ENCODE measurements around the gene MRPL46. TPM values are rescaled to one million over a fixed set of nuclear protein-coding genes. Genes with fewer than 3 reads are reported as not detected.
"Not testable (repeated sequence)": the region's sequence is repeated elsewhere in the genome, so short reads cannot be mapped to it uniquely, and the experiment has no call there.

The MRPL46 gene
- total RNA-seq, 1 experiment from 2014 or later, result 30.5 TPM

DNA sequence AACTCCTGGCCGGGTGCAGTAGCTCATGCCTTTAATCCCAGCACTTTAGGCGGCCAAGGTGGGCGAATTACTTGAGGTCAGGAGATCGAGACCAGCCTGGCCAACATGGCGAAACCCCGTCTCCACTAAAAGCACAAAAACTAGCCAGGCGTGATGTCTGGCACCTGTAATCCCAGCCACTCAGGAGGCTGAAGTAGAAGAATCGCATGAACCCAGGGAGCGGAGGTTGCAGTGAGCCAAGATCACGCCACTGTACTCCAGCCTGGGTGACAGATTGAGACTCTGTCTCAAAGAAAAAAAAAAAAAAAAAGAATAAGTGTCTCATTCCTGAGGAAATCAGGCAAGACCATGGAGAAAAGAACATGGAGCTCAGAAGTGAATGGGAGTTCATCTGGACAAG lies 1.5 kb upstream of the MRPL46 start:
- H3K27me3 ChIP-seq (ENCODE audit: insufficient read depth, low read length); ATAC-seq; H4K20me1 ChIP-seq (ENCODE audit: insufficient read depth); H2AFZ ChIP-seq (ENCODE audit: low read depth, low read length, poor library complexity, severe bottlenecking); intact Hi-C loops (cut with micrococcal nuclease); BruUV-seq (replicated peaks); H3K9me3 ChIP-seq (ENCODE audit: control insufficient read depth in 1 of 2, insufficient read depth in 1 of 2, low read depth in 1 of 2, low read length in 2 of 2); DNase-seq (ENCODE audit: low read depth, low spot score); H3K9me2 ChIP-seq (ENCODE audit: insufficient read depth); H3K27ac ChIP-seq (ENCODE audit: low read depth, low read length); CTCF ChIA-PET; POLR2A ChIA-PET: not testable (repeated sequence)
- Histone ChIP-seq H3K9ac (ENCODE audit: low read length) (peak overlapping the region; percentile 94; the same call in 1 of the 2 replicates), H3K4me1 (ENCODE audit: control insufficient read depth in 1 of 2, insufficient read depth in 2 of 2, low read length in 2 of 2) (peaks cover 13 to 17% of the 10 kb centered on the region in 2 experiments), H3K4me3 (replicated peaks in 1 of 2; ENCODE audit: low read depth in 1 of 2, low read length in 2 of 2) (peak overlapping the region; percentile 91 to 92), H3K4me2 (ENCODE audit: low read length) (peak overlapping the region; percentile 96), H3K36me3 (ENCODE audit: control insufficient read depth in 1 of 2, insufficient read depth in 2 of 2, low read length in 2 of 2) (peaks cover 12 to 17% of the 10 kb centered on the region in 2 experiments; a peak in 3 of 4 replicates), H3K79me2 (ENCODE audit: insufficient read depth, low read length) (peaks cover 60% of the 10 kb centered on the region)
- RAD21 ChIA-PET (ENCODE audit: low non-redundant PET in 1 of 2, low total read pairs in 2 of 2, uncharacterized antibody in 2 of 2, unreplicated experiment in 2 of 2), result interaction anchor here in 1 of 2 experiments (0.6 kb wide), 1 partner anchor 10 kb away, joined by 3 read pairs; no protein-coding TSS in a partner anchor

DNA sequence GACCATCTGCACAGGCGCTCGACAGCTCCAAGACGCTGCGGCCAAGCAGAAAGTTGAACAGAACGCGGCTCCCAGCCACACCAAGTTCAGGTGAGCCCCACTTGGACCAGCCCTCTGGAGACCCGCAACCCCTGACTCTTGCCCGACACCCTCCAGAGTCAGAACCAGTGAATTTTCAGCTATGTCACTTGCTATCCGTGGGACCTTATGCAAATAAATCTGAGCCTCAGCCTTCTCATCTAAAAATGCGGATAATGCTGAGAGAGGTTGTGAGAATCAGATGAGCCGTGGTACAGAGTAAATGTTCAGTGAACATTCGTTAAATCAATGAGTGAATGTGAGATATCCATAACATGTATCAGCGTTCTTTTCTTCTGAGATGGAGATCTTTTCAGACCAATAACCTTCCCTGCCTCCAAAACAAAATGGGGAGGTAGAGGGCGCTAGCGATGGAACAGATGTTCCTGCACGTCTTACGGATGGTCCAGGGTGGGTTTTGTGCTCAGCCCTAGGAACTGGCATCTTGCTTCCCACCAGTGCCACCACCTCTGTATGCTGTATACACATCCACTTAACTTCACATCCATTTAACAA lies 844 bp upstream of the MRPL46 start:
- no peaks in the 10 kb centered on the region for H3K9me3 ChIP-seq (ENCODE audit: control insufficient read depth in 1 of 2, insufficient read depth in 1 of 2, low read depth in 1 of 2, low read length in 2 of 2)
- no peak for DNase-seq (ENCODE audit: low read depth, low spot score)
- H3K9me2 ChIP-seq (ENCODE audit: insufficient read depth), result no peaks in the 10 kb centered on the region
- no peaks in the 10 kb centered on the region for H3K27me3 ChIP-seq (ENCODE audit: insufficient read depth, low read length)
- TSS peak; percentile 57 for BruUV-seq (replicated peaks)
- H4K20me1 ChIP-seq (ENCODE audit: insufficient read depth), result no peaks in the 10 kb centered on the region
- ChIA-PET POLR2A (interaction anchor here (1.0 to 1.2 kb wide), 3 partner anchors 13 to 171 kb away, joined by 3 to 6 read pairs (median 4); partner anchors contain the start of genes AEN and ISG20), RAD21 (ENCODE audit: low non-redundant PET in 1 of 2, low total read pairs in 2 of 2, uncharacterized antibody in 2 of 2, unreplicated experiment in 2 of 2) (no interaction called here), CTCF (interaction anchor here (0.6 to 3.3 kb wide), 5 partner anchors 13 to 194 kb away, joined by 3 to 17 read pairs (median 5); no protein-coding TSS in a partner anchor)
- peak overlapping the region; percentile 94 for H3K9ac ChIP-seq (ENCODE audit: low read length)
- 0 out of 2 replicates have a peak, but pooled peaks have one; percentile 33 for ATAC-seq
- H2AFZ ChIP-seq (ENCODE audit: low read depth, low read length, poor library complexity, severe bottlenecking), result peak overlapping the region; percentile 57
- peaks cover 16 to 19% of the 10 kb centered on the region in 2 experiments; a peak in 3 of 4 replicates for H3K36me3 ChIP-seq (ENCODE audit: control insufficient read depth in 1 of 2, insufficient read depth in 2 of 2, low read length in 2 of 2)
- H3K79me2 ChIP-seq (ENCODE audit: insufficient read depth, low read length), result peaks cover 60% of the 10 kb centered on the region
- TF ChIP-seq RAD21 (IDR thresholded peaks at IDR 0.05; ENCODE audit: low read depth), result peak; percentile 13; the same call in 1 of the 2 replicates
- TF ChIP-seq REST (IDR thresholded peaks at IDR 0.05; ENCODE audit: low read depth), result no peak
- peak; percentile 9 to 53 (median 28); a peak in 4 of 6 replicates for TF ChIP-seq CTCF (IDR thresholded peaks at IDR 0.05 in 2 of 3, conservative IDR thresholded peaks at IDR 0.05 in 1 of 3; ENCODE audit: borderline replicate concordance in 1 of 3, insufficient read depth in 1 of 3, low read depth in 2 of 3, low read length in 2 of 3)
- no peak for TF ChIP-seq CEBPB (IDR thresholded peaks at IDR 0.05; ENCODE audit: low read depth)
- TF ChIP-seq ATF3 (IDR thresholded peaks at IDR 0.05), result no peak
- peak overlapping the region; percentile 96 for H3K4me2 ChIP-seq (ENCODE audit: low read length)
- peak overlapping the region; percentile 91 to 92 for H3K4me3 ChIP-seq (replicated peaks in 1 of 2; ENCODE audit: low read depth in 1 of 2, low read length in 2 of 2)
- intact Hi-C loops (cut with micrococcal nuclease), result loop anchor here (1.0 kb wide), 1 partner anchor 78 kb away; the partner anchor contains the start of gene DET1
- H3K4me1 ChIP-seq (ENCODE audit: control insufficient read depth in 1 of 2, insufficient read depth in 2 of 2, low read length in 2 of 2), result peaks cover 13 to 17% of the 10 kb centered on the region in 2 experiments
- H3K27ac ChIP-seq (ENCODE audit: low read depth, low read length), result peak overlapping the region; percentile 77

Data from HCT116 (cell line).